HL-60 (cell line): ENCODE results near the gene RCOR3.

Experiments used
- CTCF ChIP-seq: IDR thresholded peaks from one replicate; pipeline ENCODE4 v1.5.1; 2011; ENCODE audit warnings: low read length, control low read depth, inconsistent platforms; ENCODE audit not compliant: insufficient read depth
- POLR2AphosphoS5 ChIP-seq: IDR thresholded peaks from 2 replicates; pipeline ENCODE4 v1.6.1; 2012; ENCODE audit warnings: low read depth
- REST ChIP-seq: IDR thresholded peaks from 2 replicates; pipeline ENCODE4 v1.6.1; 2012; ENCODE audit warnings: low read depth; ENCODE audit not compliant: insufficient replicate concordance

GRCh38 chr1:211210965-211211364 lies 48.2 kb upstream of the RCOR3 start:
- TF ChIP-seq CTCF, result no peak
- TF ChIP-seq REST, result no peak
- no peak for TF ChIP-seq POLR2AphosphoS5
